ENCODE data around the gene ZPBP. TPM values are rescaled to one million over a fixed set of nuclear protein-coding genes. Genes with fewer than 3 reads are reported as not detected.
A peak's percentile ranks its signal among the peaks of the same experiment; 100 is the strongest.

Gene ZPBP
- total RNA-seq, 2 experiments from 2014 or later, result not detected

DNA sequence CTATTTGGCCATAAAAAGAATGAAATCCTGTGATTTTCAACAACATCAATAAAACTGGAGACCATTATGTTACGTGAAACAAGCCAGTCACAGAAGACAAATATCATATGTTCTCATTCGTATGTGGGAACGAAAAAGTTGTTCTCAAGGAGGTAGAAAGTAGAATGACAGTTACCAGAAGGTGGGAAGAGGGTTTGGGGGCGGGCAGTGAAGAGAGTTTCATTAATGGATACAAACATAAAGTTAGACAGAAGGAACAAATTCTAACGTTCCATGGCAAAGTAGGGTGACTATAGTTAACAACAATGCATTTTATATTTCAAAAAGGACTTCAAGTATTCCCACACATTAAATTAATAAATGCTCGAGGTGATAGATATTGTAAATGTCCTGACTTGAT lies 97.4 kb downstream of the ZPBP start:
- ChIA-PET POLR2A (no interaction called here), CTCF (no interaction called here)
- no peak overlapping the region for H3K4me3 Mint-ChIP-seq
- no peak overlapping the region for H3K27ac Mint-ChIP-seq
- H3K36me3 Mint-ChIP-seq (ENCODE audit: low read depth), result no peaks in the 10 kb centered on the region
- no peaks in the 10 kb centered on the region for H3K27me3 Mint-ChIP-seq
- no peak for DNase-seq
- H3K9me3 Mint-ChIP-seq, result no peaks in the 10 kb centered on the region
- H3K4me1 Mint-ChIP-seq, result no peaks in the 10 kb centered on the region

DNA sequence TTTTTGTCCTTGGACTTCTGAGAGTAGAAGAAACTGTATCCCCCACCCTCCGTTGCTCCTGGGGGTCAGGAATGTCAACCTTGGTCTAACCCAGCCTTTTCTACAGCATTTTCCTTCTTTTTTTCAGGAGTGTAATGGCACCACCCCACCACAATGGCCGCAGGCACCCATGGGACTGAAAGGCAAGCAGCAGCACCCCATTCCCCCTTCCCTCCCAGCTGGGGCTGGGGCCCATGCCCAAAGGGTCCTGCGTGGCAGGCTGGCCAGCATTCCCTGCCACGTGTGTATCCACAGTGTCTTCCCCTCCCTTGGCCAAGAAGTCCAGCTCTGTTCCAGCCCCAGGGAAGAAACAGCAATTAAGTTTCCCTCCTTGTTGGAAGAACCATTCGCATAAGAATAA lies 106.9 kb downstream of the ZPBP start:
- peaks cover 12% of the 10 kb centered on the region for H3K9me3 Mint-ChIP-seq
- DNase-seq, result no peak
- no peaks in the 10 kb centered on the region for H3K27me3 Mint-ChIP-seq
- ChIA-PET CTCF (interaction anchor here (0.6 kb wide), 1 partner anchor 1058 kb away, joined by 4 read pairs; no protein-coding TSS in a partner anchor), POLR2A (no interaction called here)
- H3K27ac Mint-ChIP-seq, result no peak overlapping the region
- H3K4me1 Mint-ChIP-seq, result no peaks in the 10 kb centered on the region
- H3K36me3 Mint-ChIP-seq (ENCODE audit: low read depth), result no peaks in the 10 kb centered on the region
- no peak overlapping the region for H3K4me3 Mint-ChIP-seq

DNA sequence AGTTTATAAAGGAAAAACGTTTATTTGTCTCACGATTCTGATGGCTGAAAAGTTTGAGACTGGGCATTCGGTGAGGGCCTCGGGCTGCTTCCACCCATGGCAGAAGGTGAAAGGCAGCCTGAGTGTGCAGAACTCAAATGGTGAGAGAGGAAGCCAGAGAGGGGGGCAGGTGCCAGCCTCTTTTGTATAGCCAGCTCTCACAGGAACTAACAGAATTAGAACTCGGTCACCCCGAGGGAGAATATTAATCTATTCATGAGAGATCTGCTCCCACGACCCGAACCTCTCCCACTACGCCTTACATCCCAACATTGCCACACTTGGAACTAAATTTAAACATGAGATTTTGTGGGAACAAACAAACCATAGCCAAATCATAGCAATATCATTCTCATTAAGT lies 112.6 kb downstream of the ZPBP start:
- H3K4me1 Mint-ChIP-seq, result no peaks in the 10 kb centered on the region
- POLR2A ChIA-PET, result no interaction called here
- H3K4me3 Mint-ChIP-seq, result no peak overlapping the region
- H3K27me3 Mint-ChIP-seq, result no peaks in the 10 kb centered on the region
- no peak overlapping the region for H3K27ac Mint-ChIP-seq
- H3K9me3 Mint-ChIP-seq, result no peaks in the 10 kb centered on the region
- H3K36me3 Mint-ChIP-seq (ENCODE audit: low read depth), result no peaks in the 10 kb centered on the region
- peak; percentile 24 for DNase-seq
- CTCF ChIA-PET, result no interaction called here

- no peaks in the 10 kb centered on the region for H3K4me1 Mint-ChIP-seq
- H3K4me3 Mint-ChIP-seq, result no peak overlapping the region
- ChIA-PET POLR2A (no interaction called here), CTCF (no interaction called here)
- no peak for DNase-seq
- H3K27me3 Mint-ChIP-seq, result no peaks in the 10 kb centered on the region
- H3K9me3 Mint-ChIP-seq, result no peaks in the 10 kb centered on the region
- H3K27ac Mint-ChIP-seq, result no peak overlapping the region
- H3K36me3 Mint-ChIP-seq (ENCODE audit: low read depth), result no peaks in the 10 kb centered on the region
Observed at GRCh38 chr7:49976238-49976637, 116.8 kb downstream of the ZPBP start.

GRCh38 chr7:49974035-49974434 lies 119.0 kb downstream of the ZPBP start:
- ChIA-PET CTCF (no interaction called here), POLR2A (no interaction called here)
- no peaks in the 10 kb centered on the region for H3K36me3 Mint-ChIP-seq (ENCODE audit: low read depth)
- no peaks in the 10 kb centered on the region for H3K9me3 Mint-ChIP-seq
- no peaks in the 10 kb centered on the region for H3K27me3 Mint-ChIP-seq
- H3K4me1 Mint-ChIP-seq, result no peaks in the 10 kb centered on the region
- no peak overlapping the region for H3K27ac Mint-ChIP-seq
- no peak overlapping the region for H3K4me3 Mint-ChIP-seq
- DNase-seq, result no peak

GRCh38 chr7:49937608-49938007 lies 155.4 kb downstream of the ZPBP start:
- Mint-ChIP-seq H3K4me3 (no peak overlapping the region), H3K36me3 (ENCODE audit: low read depth) (no peaks in the 10 kb centered on the region), H3K27me3 (no peaks in the 10 kb centered on the region), H3K27ac (no peak overlapping the region), H3K9me3 (peaks cover 2% of the 10 kb centered on the region), H3K4me1 (no peaks in the 10 kb centered on the region)
- DNase-seq, result no peak
- ChIA-PET CTCF (no interaction called here), POLR2A (no interaction called here)

DNA sequence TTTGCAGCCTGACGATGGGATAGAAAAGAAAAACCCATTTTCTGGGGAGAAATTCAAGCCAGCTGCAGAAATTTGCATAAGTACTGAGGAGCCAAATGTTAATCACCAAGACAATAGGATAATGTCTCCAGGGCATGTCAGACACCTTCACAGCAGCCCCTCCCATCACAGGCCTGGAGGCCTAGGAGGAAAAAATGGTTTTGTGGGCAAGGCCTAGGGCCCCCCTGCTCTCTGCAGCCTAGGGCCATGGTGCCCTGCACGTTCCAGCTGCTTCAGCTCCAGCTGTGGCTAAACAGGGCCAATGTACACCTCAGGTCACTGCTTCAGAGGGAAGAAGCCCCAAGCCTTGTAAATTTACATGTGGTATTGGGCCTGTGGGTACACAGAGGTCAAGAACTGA lies 161.4 kb downstream of the ZPBP start:
- Mint-ChIP-seq H3K9me3 (peaks cover 17% of the 10 kb centered on the region), H3K27ac (no peak overlapping the region), H3K36me3 (ENCODE audit: low read depth) (peaks cover 2% of the 10 kb centered on the region), H3K4me3 (no peak overlapping the region), H3K4me1 (no peaks in the 10 kb centered on the region), H3K27me3 (no peaks in the 10 kb centered on the region)
- ChIA-PET CTCF (interaction anchor here (0.6 kb wide), 1 partner anchor 1487 kb away, joined by 3 read pairs; no protein-coding TSS in a partner anchor), POLR2A (no interaction called here)
- no peak for DNase-seq

DNA sequence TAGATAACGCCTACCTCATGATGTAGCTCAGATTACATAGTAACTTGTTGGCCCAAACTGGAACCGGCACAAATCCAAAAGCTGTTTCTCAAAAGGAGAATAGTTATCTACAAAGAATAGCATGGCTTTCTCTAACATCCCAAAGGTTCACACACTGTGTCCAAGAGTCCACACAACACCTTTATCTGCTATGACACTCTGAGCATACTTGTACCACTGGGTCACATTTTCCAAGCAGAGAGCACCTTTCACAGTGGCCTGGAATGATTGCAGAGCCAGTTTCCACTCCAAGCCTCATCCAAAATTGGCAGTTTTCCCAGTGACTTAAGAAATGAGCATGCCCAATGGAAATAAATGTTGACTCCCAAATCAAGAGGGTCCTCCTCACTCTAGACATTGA lies 164.3 kb downstream of the ZPBP start:
- CTCF ChIA-PET, result no interaction called here
- POLR2A ChIA-PET, result no interaction called here
- no peak overlapping the region for H3K4me3 Mint-ChIP-seq

DNA sequence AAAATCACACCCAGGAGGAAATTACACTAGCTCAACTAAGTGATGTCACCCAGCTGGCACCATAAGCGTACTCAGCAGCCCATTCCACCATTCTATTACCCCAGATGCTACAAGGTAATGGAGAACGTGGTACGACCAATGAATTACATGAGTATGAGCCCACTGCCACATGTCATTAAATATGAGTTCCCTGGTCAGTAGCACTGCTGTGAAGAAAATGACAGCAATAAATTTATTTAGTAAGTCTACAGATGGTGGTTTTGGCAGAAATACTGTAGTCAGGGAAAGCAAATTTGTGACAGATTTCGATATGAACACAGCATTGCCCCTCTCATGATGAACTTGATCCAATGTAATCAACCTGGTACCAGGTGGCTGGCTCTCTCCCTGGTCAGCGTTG lies 165.4 kb downstream of the ZPBP start:
- ChIA-PET CTCF (no interaction called here), POLR2A (no interaction called here)
- peaks cover 15% of the 10 kb centered on the region for H3K9me3 Mint-ChIP-seq
- H3K4me1 Mint-ChIP-seq, result no peaks in the 10 kb centered on the region
- no peaks in the 10 kb centered on the region for H3K27me3 Mint-ChIP-seq
- H3K4me3 Mint-ChIP-seq, result no peak overlapping the region
- no peak for DNase-seq
- H3K36me3 Mint-ChIP-seq (ENCODE audit: low read depth), result peaks cover 2% of the 10 kb centered on the region
- H3K27ac Mint-ChIP-seq, result no peak overlapping the region

More for the DNA sequence above, 164.3 kb downstream of the ZPBP start:
- H3K27me3 Mint-ChIP-seq, result no peaks in the 10 kb centered on the region
- no peak for DNase-seq
- peaks cover 17% of the 10 kb centered on the region for H3K9me3 Mint-ChIP-seq
- no peak overlapping the region for H3K27ac Mint-ChIP-seq
- H3K4me1 Mint-ChIP-seq, result no peaks in the 10 kb centered on the region
- peaks cover 2% of the 10 kb centered on the region for H3K36me3 Mint-ChIP-seq (ENCODE audit: low read depth)

- POLR2A ChIA-PET, result no interaction called here
- H3K27ac Mint-ChIP-seq, result no peak overlapping the region
- H3K27me3 Mint-ChIP-seq, result no peaks in the 10 kb centered on the region
- no peaks in the 10 kb centered on the region for H3K4me1 Mint-ChIP-seq
- CTCF ChIA-PET, result no interaction called here
- H3K9me3 Mint-ChIP-seq, result peaks cover 7% of the 10 kb centered on the region
- H3K4me3 Mint-ChIP-seq, result no peak overlapping the region
- H3K36me3 Mint-ChIP-seq (ENCODE audit: low read depth), result peaks cover 2% of the 10 kb centered on the region
- no peak for DNase-seq
Observed at GRCh38 chr7:49926720-49927119, 166.3 kb downstream of the ZPBP start.

- DNase-seq, result no peak
- Mint-ChIP-seq H3K27ac (no peak overlapping the region), H3K36me3 (ENCODE audit: low read depth) (no peaks in the 10 kb centered on the region), H3K27me3 (peaks cover 2% of the 10 kb centered on the region), H3K4me3 (no peak overlapping the region), H3K9me3 (no peaks in the 10 kb centered on the region), H3K4me1 (no peaks in the 10 kb centered on the region)
- CTCF ChIA-PET, result no interaction called here
- POLR2A ChIA-PET, result no interaction called here
Observed at GRCh38 chr7:49911909-49912308, 181.1 kb downstream of the ZPBP start.

DNA sequence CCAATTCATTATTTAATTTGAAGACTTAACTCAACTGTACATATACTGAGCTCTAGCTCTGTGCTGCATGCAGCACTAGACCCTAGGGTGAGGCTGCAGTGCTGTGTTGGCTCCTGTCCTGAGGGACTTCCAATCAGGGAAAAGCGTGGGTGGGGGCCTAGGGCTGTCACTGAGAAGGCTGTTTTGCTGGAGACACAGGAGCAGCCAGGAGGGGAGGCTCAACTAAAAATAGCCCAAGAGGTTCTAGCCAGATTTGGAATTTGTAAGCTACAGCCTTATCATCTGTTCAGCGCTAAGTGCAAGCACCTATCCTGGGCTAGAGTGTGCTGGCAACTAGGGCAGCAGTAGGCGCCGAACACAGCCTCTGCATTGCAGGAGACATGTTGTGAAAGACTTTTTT lies 198.5 kb downstream of the ZPBP start:
- no peak overlapping the region for H3K27ac Mint-ChIP-seq
- CTCF ChIA-PET, result no interaction called here

GRCh38 chr7:49893131-49893530 lies 199.9 kb downstream of the ZPBP start:
- Mint-ChIP-seq H3K4me1 (no peaks in the 10 kb centered on the region), H3K27me3 (no peaks in the 10 kb centered on the region), H3K4me3 (no peak overlapping the region), H3K27ac (no peak overlapping the region), H3K36me3 (ENCODE audit: low read depth) (no peaks in the 10 kb centered on the region), H3K9me3 (no peaks in the 10 kb centered on the region)
- CTCF ChIA-PET, result no interaction called here
- DNase-seq, result no peak
- POLR2A ChIA-PET, result no interaction called here

More for the DNA sequence above, 198.5 kb downstream of the ZPBP start:
- H3K4me1 Mint-ChIP-seq, result no peaks in the 10 kb centered on the region
- H3K4me3 Mint-ChIP-seq, result no peak overlapping the region
- no peaks in the 10 kb centered on the region for H3K9me3 Mint-ChIP-seq
- H3K27me3 Mint-ChIP-seq, result no peaks in the 10 kb centered on the region
- POLR2A ChIA-PET, result no interaction called here
- no peak for DNase-seq
- H3K36me3 Mint-ChIP-seq (ENCODE audit: low read depth), result no peaks in the 10 kb centered on the region

- ChIA-PET POLR2A (no interaction called here), CTCF (no interaction called here)
- no peak for DNase-seq
- H3K4me1 Mint-ChIP-seq, result no peaks in the 10 kb centered on the region
- H3K36me3 Mint-ChIP-seq (ENCODE audit: low read depth), result no peaks in the 10 kb centered on the region
- H3K4me3 Mint-ChIP-seq, result no peak overlapping the region
- H3K27ac Mint-ChIP-seq, result no peak overlapping the region
- no peaks in the 10 kb centered on the region for H3K27me3 Mint-ChIP-seq
- no peaks in the 10 kb centered on the region for H3K9me3 Mint-ChIP-seq
Observed at GRCh38 chr7:49892481-49892880, 200.6 kb downstream of the ZPBP start.
